Glutamatergic neuron (in vitro differentiated cells): ENCODE results near the gene GMDS. TPM values are rescaled to one million over a fixed set of nuclear protein-coding genes. Genes with fewer than 3 reads are reported as not detected.

Experiments
- DNase-seq: peaks from one replicate; pipeline ENCODE4 v3.0.0; 2022
- H3K27ac Mint-ChIP-seq: one replicate; pipeline ENCODE4 v1.8.0; 2020; ENCODE audit warnings: mild to moderate bottlenecking, mixed read lengths, inconsistent platforms; ENCODE audit not compliant: unreplicated experiment
- H3K27me3 Mint-ChIP-seq: one replicate; pipeline ENCODE4 v1.8.0; 2020; ENCODE audit warnings: mild to moderate bottlenecking, moderate library complexity, mixed read lengths, inconsistent platforms; ENCODE audit not compliant: unreplicated experiment
- H3K36me3 Mint-ChIP-seq: one replicate; pipeline ENCODE4 v1.8.0; 2020; ENCODE audit warnings: mild to moderate bottlenecking, mixed read lengths, inconsistent platforms; ENCODE audit not compliant: unreplicated experiment
- H3K4me1 Mint-ChIP-seq: one replicate; pipeline ENCODE4 v1.8.0; 2020; ENCODE audit warnings: mild to moderate bottlenecking, low read depth, mixed read lengths, inconsistent platforms; ENCODE audit not compliant: unreplicated experiment
- H3K4me3 Mint-ChIP-seq: one replicate; pipeline ENCODE4 v1.8.0; 2020; ENCODE audit warnings: mild to moderate bottlenecking, mixed read lengths, inconsistent platforms; ENCODE audit not compliant: unreplicated experiment
- H3K9me3 Mint-ChIP-seq: one replicate; pipeline ENCODE4 v1.8.0; 2020; ENCODE audit warnings: mild to moderate bottlenecking, moderate library complexity, mixed read lengths, inconsistent platforms; ENCODE audit not compliant: unreplicated experiment
- total RNA-seq: library from RNA; stranded (reverse); fragmentation: NEBNext Ultra II Directional; extraction: Animal tissue kit (Norgen Biotek cat#: 25700); gene quantifications from one replicate; pipeline ENCODE4 v1.2.1, GENCODE V29; 2021; ENCODE audit not compliant: unreplicated experiment
- TF ChIP-seq, protein P1 (sequence below): fragments of 200-600 bp; sonication (generic); IDR thresholded peaks from one replicate; pipeline ENCODE4 v1.5.0; 2021; ENCODE audit not compliant: partially characterized antibody, unreplicated experiment

The GMDS gene
- total RNA-seq, 1 donor from 2014 or later = 8.9 TPM

DNA sequence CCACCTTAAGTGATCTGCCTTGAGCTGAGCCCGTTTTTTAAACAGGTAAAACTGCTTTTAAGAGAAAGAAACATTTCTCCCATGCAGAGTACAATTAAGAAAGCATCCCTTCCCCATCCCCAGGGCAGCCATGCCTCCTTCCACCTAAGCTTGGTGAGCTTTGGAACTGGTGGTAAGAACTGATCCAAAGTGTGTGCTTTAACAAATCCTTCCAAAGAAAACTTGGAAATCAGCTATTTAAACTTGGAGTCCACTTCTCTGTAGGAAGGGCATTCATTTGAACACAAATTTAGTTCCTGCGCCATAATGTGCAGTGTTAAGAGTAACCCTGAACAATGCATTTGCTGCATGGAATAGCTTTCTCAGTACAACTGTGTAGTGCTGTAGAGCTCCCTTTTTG lies 17.0 kb downstream of the GMDS start:
- H3K4me1 Mint-ChIP-seq = no peaks in the 10 kb centered on the region
- no peaks in the 10 kb centered on the region for H3K9me3 Mint-ChIP-seq
- H3K27ac Mint-ChIP-seq = no peak overlapping the region
- H3K27me3 Mint-ChIP-seq = no peaks in the 10 kb centered on the region
- no peaks in the 10 kb centered on the region for H3K36me3 Mint-ChIP-seq
- TF ChIP-seq, protein P1, sequence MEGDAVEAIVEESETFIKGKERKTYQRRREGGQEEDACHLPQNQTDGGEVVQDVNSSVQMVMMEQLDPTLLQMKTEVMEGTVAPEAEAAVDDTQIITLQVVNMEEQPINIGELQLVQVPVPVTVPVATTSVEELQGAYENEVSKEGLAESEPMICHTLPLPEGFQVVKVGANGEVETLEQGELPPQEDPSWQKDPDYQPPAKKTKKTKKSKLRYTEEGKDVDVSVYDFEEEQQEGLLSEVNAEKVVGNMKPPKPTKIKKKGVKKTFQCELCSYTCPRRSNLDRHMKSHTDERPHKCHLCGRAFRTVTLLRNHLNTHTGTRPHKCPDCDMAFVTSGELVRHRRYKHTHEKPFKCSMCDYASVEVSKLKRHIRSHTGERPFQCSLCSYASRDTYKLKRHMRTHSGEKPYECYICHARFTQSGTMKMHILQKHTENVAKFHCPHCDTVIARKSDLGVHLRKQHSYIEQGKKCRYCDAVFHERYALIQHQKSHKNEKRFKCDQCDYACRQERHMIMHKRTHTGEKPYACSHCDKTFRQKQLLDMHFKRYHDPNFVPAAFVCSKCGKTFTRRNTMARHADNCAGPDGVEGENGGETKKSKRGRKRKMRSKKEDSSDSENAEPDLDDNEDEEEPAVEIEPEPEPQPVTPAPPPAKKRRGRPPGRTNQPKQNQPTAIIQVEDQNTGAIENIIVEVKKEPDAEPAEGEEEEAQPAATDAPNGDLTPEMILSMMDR = no peak
- H3K4me3 Mint-ChIP-seq = no peak overlapping the region
- DNase-seq = no peak

DNA sequence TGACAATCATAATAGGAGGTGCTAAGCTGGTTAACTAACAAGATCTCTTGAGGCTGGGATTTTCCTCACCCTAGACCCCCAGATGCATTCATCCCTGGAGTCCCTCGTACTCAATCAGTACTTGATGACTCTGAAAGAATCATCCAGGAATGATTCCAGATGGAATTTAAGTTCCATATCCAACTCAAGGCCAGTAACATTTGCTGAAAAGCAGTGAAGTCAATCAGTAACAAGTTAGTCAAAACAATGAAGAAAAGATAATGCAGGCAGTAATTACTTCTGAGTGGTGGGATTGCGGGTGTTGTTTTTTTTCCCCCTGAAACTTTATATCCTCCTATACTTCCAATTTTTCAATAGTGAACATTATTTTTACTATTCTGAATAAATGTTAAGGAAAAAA lies 18.6 kb downstream of the GMDS start:
- no peak for DNase-seq
- TF ChIP-seq, protein P1 = no peak
- Mint-ChIP-seq H3K4me1 (peaks cover 14% of the 10 kb centered on the region), H3K9me3 (no peaks in the 10 kb centered on the region), H3K36me3 (no peaks in the 10 kb centered on the region), H3K27me3 (no peaks in the 10 kb centered on the region), H3K27ac (no peak overlapping the region), H3K4me3 (no peak overlapping the region)

DNA sequence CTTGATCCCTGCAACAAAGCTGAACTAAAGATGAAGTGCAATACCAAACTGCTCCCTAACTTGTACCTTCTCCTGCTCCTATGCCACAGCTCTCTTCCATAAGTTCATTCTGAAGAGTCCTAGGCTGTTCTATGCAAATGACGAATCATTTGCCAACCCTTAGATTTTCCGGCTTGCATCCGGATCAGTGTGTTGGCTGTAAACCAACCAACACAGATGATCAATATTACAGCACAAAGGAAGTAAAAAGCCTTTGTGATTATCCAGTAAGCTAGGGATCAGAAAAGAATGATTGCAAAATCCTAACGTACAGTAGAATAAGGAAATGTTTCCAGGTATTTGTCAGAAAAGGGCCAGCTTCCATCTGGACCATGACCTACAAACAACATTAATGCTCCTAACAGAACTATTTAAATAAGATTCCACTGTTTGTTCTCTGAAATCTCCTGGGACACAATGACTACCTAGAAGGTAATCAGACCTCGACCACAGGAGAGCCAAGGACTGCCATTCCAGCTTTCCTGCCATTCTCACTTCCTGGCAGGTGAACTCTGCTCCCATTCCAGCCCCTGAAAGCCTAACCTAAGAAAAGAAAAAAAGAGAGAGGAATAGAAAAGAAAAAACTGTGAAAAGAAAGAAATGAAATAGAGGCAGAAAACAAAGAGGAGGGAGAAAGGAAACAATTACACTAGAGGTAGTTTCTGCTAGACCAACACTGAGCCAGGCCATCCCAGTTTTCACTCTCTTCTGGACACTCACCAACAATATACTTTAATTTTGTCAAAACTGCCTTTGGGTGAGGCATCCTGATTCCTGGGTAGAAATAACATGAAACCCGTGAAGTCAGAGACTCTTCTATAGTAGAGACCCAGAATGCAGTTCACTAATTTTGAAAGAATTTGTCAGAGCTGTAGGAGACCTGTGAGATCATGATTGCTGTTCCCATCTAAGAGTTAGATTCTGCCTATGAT lies 19.7 kb downstream of the GMDS start:
- TF ChIP-seq, protein P1 = no peak
- no peaks in the 10 kb centered on the region for H3K36me3 Mint-ChIP-seq
- DNase-seq = no peak
- no peak overlapping the region for H3K4me3 Mint-ChIP-seq
- H3K9me3 Mint-ChIP-seq = no peaks in the 10 kb centered on the region
- no peaks in the 10 kb centered on the region for H3K27me3 Mint-ChIP-seq
- H3K4me1 Mint-ChIP-seq = peaks cover 16% of the 10 kb centered on the region
- no peak overlapping the region for H3K27ac Mint-ChIP-seq

DNA sequence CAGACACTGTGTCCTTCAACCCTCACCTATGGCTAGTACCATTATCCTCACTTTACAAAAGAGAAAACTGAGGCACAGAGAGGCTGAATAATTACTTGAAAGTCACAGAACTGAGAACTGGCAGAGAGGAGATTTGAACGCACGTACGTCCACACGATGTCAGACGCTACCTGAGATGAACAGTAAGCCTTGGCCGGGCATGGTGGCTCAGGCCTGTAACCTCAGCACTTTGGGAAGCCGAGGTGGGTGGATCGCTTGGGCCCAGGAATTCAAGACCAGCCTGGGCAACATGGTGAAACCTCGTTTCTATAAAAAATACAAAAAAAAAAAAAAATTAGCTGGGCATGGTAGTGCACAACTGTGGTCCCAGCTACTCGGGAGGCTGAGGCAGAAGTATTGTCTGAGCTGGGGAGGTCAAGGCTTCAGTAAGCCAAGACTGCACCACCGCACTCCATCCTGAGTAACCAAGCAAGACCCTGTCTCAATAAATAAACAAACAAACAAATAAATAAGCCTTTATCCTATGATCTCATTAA lies 20.5 kb downstream of the GMDS start:
- no peak overlapping the region for H3K27ac Mint-ChIP-seq
- H3K27me3 Mint-ChIP-seq = no peaks in the 10 kb centered on the region
- H3K4me1 Mint-ChIP-seq = peaks cover 23% of the 10 kb centered on the region
- no peaks in the 10 kb centered on the region for H3K36me3 Mint-ChIP-seq
- H3K4me3 Mint-ChIP-seq = no peak overlapping the region
- peaks cover 2% of the 10 kb centered on the region for H3K9me3 Mint-ChIP-seq
- no peak for DNase-seq
- TF ChIP-seq, protein P1 = no peak
